SK-N-SH treated with all-trans-retinoic acid at 6 μM for 48 hours (cell line): ENCODE measurements around the gene WIZ.

Experiments
- ATAC-seq: fragments of 200-7000 bp; cut with Tn5 transposase; 3 replicates; pipeline ENCODE4 v1.9.1; 2020; ENCODE audit warnings: mild to moderate bottlenecking, moderate library complexity
- ARNTL ChIP-seq: fragments of 450-650 bp; formaldehyde crosslinking; IDR thresholded peaks from 2 replicates; pipeline ENCODE4 v1.5.0; 2020; ENCODE audit warnings: low read depth, mild to moderate bottlenecking, moderate library complexity, borderline replicate concordance
- BACH2 ChIP-seq: fragments of 250-450 bp; sonication (Bioruptor Pico); IDR thresholded peaks from 2 replicates; pipeline ENCODE4 v1.9.0; 2021; ENCODE audit warnings: mild to moderate bottlenecking, borderline replicate concordance
- CREB5 ChIP-seq: fragments of 250-450 bp; sonication (Bioruptor Pico); IDR thresholded peaks from 2 replicates; pipeline ENCODE4 v1.5.1; 2020; ENCODE audit warnings: low read depth, mild to moderate bottlenecking, moderate library complexity
- CSDC2 ChIP-seq: fragments of 250-450 bp; sonication (Bioruptor Pico); IDR thresholded peaks from 2 replicates; pipeline ENCODE4 v1.5.0; 2020; ENCODE audit warnings: mild to moderate bottlenecking, moderate library complexity
- CSRNP3 ChIP-seq: fragments of 250-450 bp; sonication (Bioruptor Pico); IDR thresholded peaks from 2 replicates; pipeline ENCODE4 v1.5.1; 2021; ENCODE audit warnings: mild to moderate bottlenecking, moderate library complexity
- ESRRG ChIP-seq: fragments of 250-450 bp; sonication (Bioruptor Pico); IDR thresholded peaks from 2 replicates; pipeline ENCODE4 v1.6.1; 2021; ENCODE audit warnings: mild to moderate bottlenecking
- GLIS3 ChIP-seq: fragments of 250-450 bp; sonication (Bioruptor Pico); IDR thresholded peaks from 2 replicates; pipeline ENCODE4 v1.5.0; 2020; ENCODE audit warnings: mild to moderate bottlenecking, moderate library complexity
- ISL1 ChIP-seq: fragments of 250-450 bp; sonication (Bioruptor Pico); IDR thresholded peaks from 2 replicates; pipeline ENCODE4 v2.1.2; 2022; ENCODE audit warnings: mild to moderate bottlenecking, moderate library complexity
- OSR1 ChIP-seq: fragments of 250-450 bp; sonication (Bioruptor Pico); IDR thresholded peaks from 2 replicates; pipeline ENCODE4 v1.8.0; 2022; ENCODE audit warnings: moderate library complexity, mild to moderate bottlenecking, inconsistent platforms
- PATZ1 ChIP-seq: fragments of 250-450 bp; sonication (Bioruptor Pico); IDR thresholded peaks from 2 replicates; pipeline ENCODE4 v1.8.0; 2020; ENCODE audit warnings: mild to moderate bottlenecking, moderate library complexity, borderline replicate concordance
- POU6F1 ChIP-seq: fragments of 250-450 bp; sonication (Bioruptor Pico); IDR thresholded peaks from 2 replicates; pipeline ENCODE4 v1.8.0; 2021; ENCODE audit warnings: low read depth, mild to moderate bottlenecking, moderate library complexity, borderline replicate concordance
- RARB ChIP-seq: fragments of 250-450 bp; sonication (Bioruptor Pico); IDR thresholded peaks from 2 replicates; pipeline ENCODE4 v1.8.0; 2021; ENCODE audit warnings: mild to moderate bottlenecking, moderate library complexity
- SNAI2 ChIP-seq: fragments of 250-450 bp; sonication (Bioruptor Pico); IDR thresholded peaks from 2 replicates; pipeline ENCODE4 v1.5.0; 2020; ENCODE audit warnings: mild to moderate bottlenecking, moderate library complexity
- TCF4 ChIP-seq: fragments of 250-450 bp; sonication (Bioruptor Pico); IDR thresholded peaks from 2 replicates; pipeline ENCODE4 v1.8.0; 2021; ENCODE audit warnings: mild to moderate bottlenecking, moderate library complexity, borderline replicate concordance
- TOX ChIP-seq: fragments of 250-450 bp; sonication (Bioruptor Pico); IDR thresholded peaks from 2 replicates; pipeline ENCODE4 v1.8.0; 2021; ENCODE audit warnings: mild to moderate bottlenecking, moderate library complexity, borderline replicate concordance
- TSHZ2 ChIP-seq: fragments of 250-450 bp; sonication (Bioruptor Pico); IDR thresholded peaks from 2 replicates; pipeline ENCODE4 v1.5.0; 2020; ENCODE audit warnings: mild to moderate bottlenecking, moderate library complexity
- ZC3H10 ChIP-seq: fragments of 250-450 bp; sonication (Bioruptor Pico); IDR thresholded peaks from 2 replicates; pipeline ENCODE4 v1.5.1; 2021; ENCODE audit warnings: mild to moderate bottlenecking, moderate library complexity
- ZFP3 ChIP-seq: fragments of 250-450 bp; sonication (Bioruptor Pico); IDR thresholded peaks from 2 replicates; pipeline ENCODE4 v1.5.0; 2020; ENCODE audit warnings: mild to moderate bottlenecking, moderate library complexity
- ZFP30 ChIP-seq: fragments of 450-650 bp; formaldehyde crosslinking; IDR thresholded peaks from 2 replicates; pipeline ENCODE4 v1.5.0; 2022; ENCODE audit warnings: mild to moderate bottlenecking, moderate library complexity
- ZNF70 ChIP-seq: fragments of 450-650 bp; formaldehyde crosslinking; IDR thresholded peaks from 2 replicates; pipeline ENCODE4 v1.5.0; 2020; ENCODE audit warnings: mild to moderate bottlenecking, moderate library complexity
- ZNF8 ChIP-seq: fragments of 450-650 bp; formaldehyde crosslinking; IDR thresholded peaks from 2 replicates; pipeline ENCODE4 v1.5.0; 2020; ENCODE audit warnings: mild to moderate bottlenecking, moderate library complexity

WIZ gene

GRCh38 chr19:15399234-15399515, 50.6 kb downstream of the WIZ start:
- ATAC-seq, result no peak
- TF ChIP-seq TOX (CRISPR knock-in tag) (no peak), RARB (CRISPR knock-in tag) (no peak), CREB5 (CRISPR knock-in tag) (no peak), TCF4 (CRISPR knock-in tag) (no peak), ZC3H10 (CRISPR knock-in tag) (no peak), ZFP30 (CRISPR knock-in tag) (no peak), ISL1 (no peak), GLIS3 (no peak), CSDC2 (CRISPR knock-in tag) (no peak)

GRCh38 chr19:15398501-15399233, 51.1 kb downstream of the WIZ start:
- TF ChIP-seq TCF4 (CRISPR knock-in tag) (no peak), PATZ1 (no peak), CREB5 (CRISPR knock-in tag) (no peak), ARNTL (no peak), GLIS3 (no peak), ZC3H10 (CRISPR knock-in tag) (no peak), TOX (CRISPR knock-in tag) (no peak), ISL1 (no peak), TSHZ2 (CRISPR knock-in tag) (no peak), ZFP3 (CRISPR knock-in tag) (no peak), RARB (CRISPR knock-in tag) (no peak), CSDC2 (CRISPR knock-in tag) (no peak), OSR1 (CRISPR knock-in tag) (no peak), POU6F1 (CRISPR knock-in tag) (no peak)

GRCh38 chr19:15397782-15398181, 52.0 kb downstream of the WIZ start:
- no peak for ATAC-seq
- TF ChIP-seq ZNF70 (CRISPR knock-in tag) (no peak), BACH2 (CRISPR knock-in tag) (no peak), OSR1 (CRISPR knock-in tag) (no peak), ZNF8 (CRISPR knock-in tag) (no peak), POU6F1 (CRISPR knock-in tag) (no peak), PATZ1 (no peak), ARNTL (no peak), TCF4 (CRISPR knock-in tag) (no peak), GLIS3 (no peak), SNAI2 (no peak), ISL1 (no peak), ESRRG (CRISPR knock-in tag) (no peak), CSRNP3 (CRISPR knock-in tag) (no peak), ZFP30 (CRISPR knock-in tag) (no peak), RARB (CRISPR knock-in tag) (no peak)

More at GRCh38 chr19:15398501-15399233, 51.1 kb downstream of the WIZ start:
- no peak; the same call in 2 of the 3 replicates for ATAC-seq
